Transverse colon (tissue), 4 donors: ENCODE results near the gene ADCY2. TPM values are rescaled to one million over a fixed set of nuclear protein-coding genes. Genes with fewer than 3 reads are reported as not detected.

ENCODE experiments used
- DNase-seq: peaks from one replicate; pipeline ENCODE4 v3.0.0-alpha.2; 2019
- H3K27ac ChIP-seq, 4 donors: fragments of 200-600 bp; sonication (generic); 2 replicates each; pipeline ENCODE4 v1.5.1; 2016 to 2018; ENCODE audit warnings: inconsistent platforms in 4 of 4
- H3K27me3 ChIP-seq: fragments of 200-600 bp; sonication (generic); 2 replicates; pipeline ENCODE4 v1.5.1; 2017; ENCODE audit warnings: inconsistent platforms
- H3K36me3 ChIP-seq, 4 donors: fragments of 200-600 bp; sonication (generic); 2 replicates each; pipeline ENCODE4 v1.5.1; 2017 to 2019; ENCODE audit warnings: inconsistent platforms in 4 of 4
- H3K4me1 ChIP-seq, 4 donors: fragments of 200-600 bp; sonication (generic); 2 replicates each; pipeline ENCODE4 v1.5.1; 2017 to 2020; ENCODE audit warnings: inconsistent platforms in 4 of 4
- H3K4me3 ChIP-seq, 4 donors: fragments of 200-600 bp; sonication (generic); 1 replicate in 1 of 4; 2 replicates in 3 of 4; pipeline versions ENCODE4 v1.5.1 to v1.6.1; 2017 to 2019; ENCODE audit warnings: inconsistent platforms in 4 of 4
- H3K9me3 ChIP-seq, 2 donors: fragments of 200-600 bp; sonication (generic); 2 replicates each; pipeline ENCODE4 v1.5.1; 2017 to 2019; ENCODE audit warnings: inconsistent platforms in 2 of 2
- EP300 ChIP-seq: sonication (generic); formaldehyde crosslinking; IDR thresholded peaks from one replicate; pipeline ENCODE4 v1.6.1; 2017; ENCODE audit warnings: antibody characterized with exemption, low read depth
- POLR2A ChIP-seq: fragments of 450-650 bp; IDR thresholded peaks from one replicate; pipeline ENCODE4 v1.6.1; 2016; ENCODE audit warnings: antibody characterized with exemption, mild to moderate bottlenecking, moderate library complexity
- POLR2AphosphoS5 ChIP-seq, 3 donors: sonication (generic); formaldehyde crosslinking; IDR thresholded peaks; one replicate each; pipeline ENCODE4 v1.6.1; 2016; ENCODE audit warnings: antibody characterized with exemption in 3 of 3
- WGBS, 2 donors: methylation state at CpG; one replicate each; pipeline ENCODE4 v1.1.5; 2018; ENCODE audit warnings: low coverage in 1 of 2; 5-methylcytosine and 5-hydroxymethylcytosine counted together
- in situ Hi-C, 4 donors: fragments of 200-750 bp; cut with MboI; loops; one replicate each; pipeline versions ENCODE4 v1.15.0 to v1.15.1; 2017; ENCODE audit warnings: low sequenced_read_pairs in 3 of 4, low pct_ligation_motif_present in 1 of 4, low pct_unique_long_range_greater_than_20kb in 1 of 4
- intact Hi-C: fragments of 100-400 bp; cut with DNase I; formaldehyde crosslinking; loops from one replicate; pipeline ENCODE4 v1.15.1; 2023; ENCODE audit warnings: low total_unique reads
- total RNA-seq, 4 donors: library from RNA; depleted of rRNA; stranded (reverse); fragments of >200 nt; gene quantifications; one replicate each; pipeline ENCODE4 v1.1.0, GENCODE V29; 2016
- TF ChIP-seq, protein P1 (sequence below), 5 experiments: fragments of 200-600 bp in 3 of 5; fragments of 450-650 bp in 2 of 5; sonication (generic) in 3 of 5; IDR thresholded peaks; 1 replicate in 2 of 5; 2 replicates in 3 of 5; pipeline ENCODE4 v1.5.1; 2016 to 2017; ENCODE audit warnings: antibody characterized with exemption in 5 of 5, inconsistent platforms in 3 of 5, mild to moderate bottlenecking in 2 of 5, moderate library complexity in 1 of 5

Gene ADCY2
- total RNA-seq, 4 donors from 2014 or later, result 1.4 to 4.5 (median 3.1) TPM

DNA sequence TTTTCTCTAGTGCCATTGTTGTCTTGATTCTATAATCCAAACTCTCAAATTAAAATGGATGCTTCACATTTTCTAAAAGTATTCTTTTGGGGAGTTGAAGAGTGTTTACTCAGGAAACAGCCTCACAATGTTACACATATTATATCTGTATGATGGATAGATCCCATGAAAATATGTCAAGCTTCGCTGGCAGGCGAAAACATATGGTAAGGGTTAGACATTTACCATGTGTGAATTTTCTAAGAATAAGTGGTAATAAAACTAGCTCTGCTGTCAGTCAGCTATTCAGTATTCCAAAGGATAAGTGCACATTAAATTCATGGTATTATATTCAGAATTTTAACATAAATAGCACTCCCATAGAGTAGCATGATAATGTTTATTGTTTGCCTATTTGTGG is 13.3 kb upstream of the ADCY2 start:
- no peak overlapping the region for H3K27ac ChIP-seq
- H3K27me3 ChIP-seq, result no peaks in the 10 kb centered on the region
- no peak for DNase-seq
- WGBS, 2 donors, result 76 to 77% methylated on average over 2 of the region's 2 CpGs
- no peaks in the 10 kb centered on the region for H3K36me3 ChIP-seq
- in situ Hi-C loops (loop anchor here in 2 of 4 donors (25.0 kb wide), 2 partner anchors 570 to 595 kb away; no protein-coding TSS in a partner anchor), intact Hi-C loops (no loop called here)
- H3K4me3 ChIP-seq, result no peak overlapping the region
- H3K4me1 ChIP-seq, result no peaks in the 10 kb centered on the region
- TF ChIP-seq POLR2A (no peak), EP300 (no peak), POLR2AphosphoS5 (IDR thresholded peaks at IDR 0.05) (no peak)
- TF ChIP-seq, protein P1, sequence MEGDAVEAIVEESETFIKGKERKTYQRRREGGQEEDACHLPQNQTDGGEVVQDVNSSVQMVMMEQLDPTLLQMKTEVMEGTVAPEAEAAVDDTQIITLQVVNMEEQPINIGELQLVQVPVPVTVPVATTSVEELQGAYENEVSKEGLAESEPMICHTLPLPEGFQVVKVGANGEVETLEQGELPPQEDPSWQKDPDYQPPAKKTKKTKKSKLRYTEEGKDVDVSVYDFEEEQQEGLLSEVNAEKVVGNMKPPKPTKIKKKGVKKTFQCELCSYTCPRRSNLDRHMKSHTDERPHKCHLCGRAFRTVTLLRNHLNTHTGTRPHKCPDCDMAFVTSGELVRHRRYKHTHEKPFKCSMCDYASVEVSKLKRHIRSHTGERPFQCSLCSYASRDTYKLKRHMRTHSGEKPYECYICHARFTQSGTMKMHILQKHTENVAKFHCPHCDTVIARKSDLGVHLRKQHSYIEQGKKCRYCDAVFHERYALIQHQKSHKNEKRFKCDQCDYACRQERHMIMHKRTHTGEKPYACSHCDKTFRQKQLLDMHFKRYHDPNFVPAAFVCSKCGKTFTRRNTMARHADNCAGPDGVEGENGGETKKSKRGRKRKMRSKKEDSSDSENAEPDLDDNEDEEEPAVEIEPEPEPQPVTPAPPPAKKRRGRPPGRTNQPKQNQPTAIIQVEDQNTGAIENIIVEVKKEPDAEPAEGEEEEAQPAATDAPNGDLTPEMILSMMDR (IDR thresholded peaks at IDR 0.05), result no peak
- H3K9me3 ChIP-seq, result no peaks in the 10 kb centered on the region

DNA sequence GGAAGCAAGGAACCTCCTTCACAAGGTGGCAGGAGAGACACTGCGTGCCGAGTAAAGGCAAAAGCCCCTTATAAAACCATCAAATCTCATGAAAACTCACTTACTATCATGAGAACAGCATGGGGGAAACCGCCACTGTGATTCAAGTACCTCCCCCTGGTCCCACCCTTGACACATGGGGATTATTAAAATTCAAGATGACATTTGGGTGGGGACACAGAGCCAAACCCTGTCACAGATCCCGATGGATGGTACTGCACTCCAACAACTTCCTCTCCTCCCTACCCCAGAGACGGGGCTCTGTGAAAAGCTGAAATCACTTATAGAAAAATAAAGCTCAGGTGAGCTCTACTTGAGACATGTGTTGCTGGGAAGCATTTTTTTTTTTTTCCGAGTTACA is 10.3 kb upstream of the ADCY2 start:
- 81 to 91% methylated on average over 3 to 6 of the region's 6 CpGs for WGBS, 2 donors
- no peak overlapping the region for H3K4me3 ChIP-seq
- H3K36me3 ChIP-seq, result no peaks in the 10 kb centered on the region
- H3K27ac ChIP-seq, result no peak overlapping the region
- TF ChIP-seq, protein P1 (IDR thresholded peaks at IDR 0.05), result no peak
- TF ChIP-seq EP300 (no peak), POLR2AphosphoS5 (IDR thresholded peaks at IDR 0.05) (no peak), POLR2A (no peak)
- H3K4me1 ChIP-seq, result no peaks in the 10 kb centered on the region
- intact Hi-C loops (no loop called here), in situ Hi-C loops (loop anchor here in 2 of 4 donors (25.0 kb wide), 2 partner anchors 573 to 598 kb away; no protein-coding TSS in a partner anchor)
- no peaks in the 10 kb centered on the region for H3K9me3 ChIP-seq
- no peaks in the 10 kb centered on the region for H3K27me3 ChIP-seq
- no peak for DNase-seq

DNA sequence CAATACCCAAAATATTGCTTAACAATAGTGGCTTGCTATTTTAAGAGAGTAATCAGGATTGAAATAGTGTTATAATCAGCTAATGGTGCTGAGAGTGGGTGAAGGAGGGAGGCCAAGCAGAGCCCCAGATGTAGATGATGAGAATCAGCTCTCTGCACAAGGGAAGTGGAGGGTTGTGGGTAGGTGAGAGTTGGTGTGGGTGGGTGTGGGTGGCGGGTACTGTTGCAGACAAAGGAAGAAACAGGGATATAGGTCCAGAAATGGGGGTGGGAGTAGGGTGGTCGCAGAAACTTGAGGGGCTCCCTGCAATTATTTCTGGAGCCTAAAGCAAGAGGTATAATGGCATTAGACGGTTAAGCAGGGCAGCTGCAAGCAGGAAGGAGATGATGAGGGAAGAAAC is 7.4 kb upstream of the ADCY2 start:
- intact Hi-C loops, result no loop called here

DNA sequence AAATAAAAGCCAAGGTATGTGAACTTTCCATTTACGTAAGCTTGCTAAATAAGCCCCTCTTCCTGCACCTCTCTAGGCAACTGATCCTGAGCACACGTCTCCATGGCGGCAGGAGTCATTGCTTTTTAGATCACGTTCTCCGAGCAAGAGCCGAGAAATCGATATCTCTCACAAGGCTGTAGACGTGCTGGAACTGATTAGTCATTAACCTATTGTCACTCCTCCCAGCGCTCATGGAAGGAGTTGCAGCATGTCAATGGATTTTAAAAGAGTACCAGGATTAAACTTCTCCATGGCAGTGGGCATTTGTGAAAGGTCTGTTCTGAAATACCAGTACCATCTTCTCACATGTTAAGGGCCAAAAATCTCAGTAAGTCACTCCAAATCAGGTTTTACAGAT is 4.7 kb upstream of the ADCY2 start:
- in situ Hi-C loops (loop anchor here in 2 of 4 donors (10.0 to 25.0 kb wide), 3 partner anchors 354 to 604 kb away; no protein-coding TSS in a partner anchor), intact Hi-C loops (loop anchor here (5.0 to 10.0 kb wide), 2 partner anchors 364 to 574 kb away; no protein-coding TSS in a partner anchor)
- peaks cover 0 to 16% (median 9%) of the 10 kb centered on the region in 4 donors for H3K4me1 ChIP-seq
- TF ChIP-seq POLR2A (no peak), POLR2AphosphoS5 (IDR thresholded peaks at IDR 0.05) (no peak)
- TF ChIP-seq, protein P1 (IDR thresholded peaks at IDR 0.05), result peak in 2 of 5 experiments; percentile 15 to 36
- no peak overlapping the region for H3K27ac ChIP-seq
- peaks cover 21% of the 10 kb centered on the region for H3K27me3 ChIP-seq
- H3K36me3 ChIP-seq, result no peaks in the 10 kb centered on the region
- DNase-seq, result no peak
- no peaks in the 10 kb centered on the region for H3K9me3 ChIP-seq
- H3K4me3 ChIP-seq, result no peak overlapping the region
- 39 to 61% methylated on average over 8 to 9 of the region's 9 CpGs for WGBS, 2 donors

More for the DNA sequence above, 7.4 kb upstream of the ADCY2 start:
- no peaks in the 10 kb centered on the region for H3K36me3 ChIP-seq
- DNase-seq, result no peak
- TF ChIP-seq POLR2AphosphoS5 (IDR thresholded peaks at IDR 0.05) (no peak), EP300 (no peak), POLR2A (no peak)
- TF ChIP-seq, protein P1 (IDR thresholded peaks at IDR 0.05), result no peak
- in situ Hi-C loops, result loop anchor here in 2 of 4 donors (25.0 kb wide), 2 partner anchors 576 to 601 kb away; no protein-coding TSS in a partner anchor
- H3K27ac ChIP-seq, result no peak overlapping the region
- peaks cover 0 to 16% (median 2%) of the 10 kb centered on the region in 4 donors for H3K4me1 ChIP-seq
- no peaks in the 10 kb centered on the region for H3K27me3 ChIP-seq
- H3K9me3 ChIP-seq, result no peaks in the 10 kb centered on the region
- H3K4me3 ChIP-seq, result no peak overlapping the region
- WGBS, 2 donors, result 75 to 76% methylated on average over 1 to 3 of the region's 3 CpGs
